HG02973 (cell line): Measurements from ENCODE around the gene CDIP1.

Experiments
- ATAC-seq: cut with Tn5 transposase; IDR thresholded peaks from one replicate; pipeline ENCODE4 v1.9.1; 2021; ENCODE audit warnings: moderate library complexity; ENCODE audit not compliant: unreplicated experiment

CDIP1 gene

GRCh38 chr16:4539716-4540284 is 1.2 kb upstream of the CDIP1 start:
- no peak for ATAC-seq

GRCh38 chr16:4537376-4538343 is 913 bp downstream of the CDIP1 start:
- ATAC-seq = peak; percentile 24

GRCh38 chr16:4536391-4537106 is 2.0 kb downstream of the CDIP1 start:
- no peak for ATAC-seq

- ATAC-seq = no peak
Measured at GRCh38 chr16:4535627-4536108, 2.9 kb downstream of the CDIP1 start.

DNA sequence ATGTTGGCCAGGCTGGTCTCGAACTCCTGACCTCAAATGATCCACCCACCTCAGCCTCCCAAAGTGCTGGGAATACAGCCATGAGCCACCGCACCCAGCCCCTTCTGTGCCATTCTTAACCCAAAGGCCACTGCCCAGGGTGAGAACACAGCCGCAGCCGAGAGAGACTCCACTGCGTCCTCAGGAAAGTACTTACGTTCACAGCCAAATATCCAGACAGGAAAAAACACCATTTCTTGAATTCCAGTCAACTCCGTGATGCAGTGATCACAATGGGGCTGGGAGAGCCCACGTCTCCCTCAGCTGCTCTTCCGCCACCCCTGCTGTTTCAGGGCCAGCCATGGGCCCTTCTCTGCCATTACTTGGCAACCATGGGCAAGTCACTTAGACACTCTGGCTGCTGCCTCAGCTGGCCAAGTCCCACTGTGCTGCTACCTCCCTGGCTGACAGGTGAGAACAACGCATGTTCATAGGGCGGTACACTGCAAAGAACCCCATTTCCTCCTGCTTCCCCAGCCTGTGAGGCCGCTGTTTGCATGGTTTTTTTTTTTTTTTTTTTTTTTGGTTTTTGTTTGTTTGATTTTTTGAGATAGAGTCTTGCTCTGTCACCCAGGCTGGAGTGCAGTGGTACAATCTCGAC is 4.3 kb downstream of the CDIP1 start:
- ATAC-seq = no peak

GRCh38 chr16:4533490-4533889 is 5.1 kb downstream of the CDIP1 start:
- no peak for ATAC-seq

DNA sequence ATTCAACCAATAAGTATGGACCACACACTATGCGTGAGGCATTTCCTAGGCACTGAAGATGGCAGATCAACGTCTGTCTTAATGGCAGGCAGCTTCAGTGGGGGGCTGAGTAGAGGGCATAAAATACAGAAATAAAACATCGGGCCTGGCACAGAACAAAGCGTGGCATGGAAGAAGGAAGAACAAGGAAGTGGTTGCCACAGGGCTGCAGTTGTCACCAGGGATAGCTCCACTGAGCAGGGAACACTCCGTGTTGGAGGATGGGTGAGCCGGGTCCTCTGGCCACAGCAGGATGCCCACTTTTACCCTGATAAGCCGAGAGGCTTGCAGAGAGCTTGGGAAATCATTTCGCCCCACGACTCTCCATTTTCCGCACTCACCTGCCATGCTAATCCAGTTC is 6.3 kb downstream of the CDIP1 start:
- no peak for ATAC-seq

- no peak for ATAC-seq
Measured at GRCh38 chr16:4531811-4532210, 6.8 kb downstream of the CDIP1 start.

GRCh38 chr16:4529085-4530060 is 9.2 kb downstream of the CDIP1 start:
- ATAC-seq = no peak

DNA sequence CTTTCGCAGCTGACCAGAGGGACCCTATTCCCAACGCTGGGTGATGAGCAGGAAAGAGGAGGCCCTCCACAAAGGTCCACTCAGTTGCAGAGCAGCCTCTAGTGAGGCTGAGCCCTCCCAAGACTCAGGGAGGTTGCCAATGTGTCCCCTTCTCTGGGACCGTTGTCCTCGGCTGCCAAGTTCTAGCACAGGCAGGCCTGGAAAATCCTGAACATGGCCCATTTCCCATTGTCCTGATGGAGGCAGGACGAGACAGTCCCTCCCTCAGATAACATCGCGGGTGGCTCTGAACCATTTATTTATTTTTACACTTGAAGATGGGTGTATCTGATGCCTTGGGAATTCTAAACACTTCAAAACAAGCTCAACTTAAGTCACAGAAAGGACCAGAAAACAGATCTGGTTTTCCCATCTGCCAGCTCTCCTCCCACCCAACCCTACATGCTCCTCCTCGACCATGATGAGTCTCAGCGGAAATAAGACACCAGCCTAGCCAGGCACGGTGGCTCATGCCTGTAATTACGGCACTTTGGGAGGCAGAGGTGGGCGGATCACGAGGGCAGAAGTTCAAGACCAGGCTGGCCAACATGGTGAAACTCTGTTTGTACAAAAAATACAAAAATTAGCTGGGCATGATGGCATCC is 12.8 kb downstream of the CDIP1 start:
- ATAC-seq = no peak

DNA sequence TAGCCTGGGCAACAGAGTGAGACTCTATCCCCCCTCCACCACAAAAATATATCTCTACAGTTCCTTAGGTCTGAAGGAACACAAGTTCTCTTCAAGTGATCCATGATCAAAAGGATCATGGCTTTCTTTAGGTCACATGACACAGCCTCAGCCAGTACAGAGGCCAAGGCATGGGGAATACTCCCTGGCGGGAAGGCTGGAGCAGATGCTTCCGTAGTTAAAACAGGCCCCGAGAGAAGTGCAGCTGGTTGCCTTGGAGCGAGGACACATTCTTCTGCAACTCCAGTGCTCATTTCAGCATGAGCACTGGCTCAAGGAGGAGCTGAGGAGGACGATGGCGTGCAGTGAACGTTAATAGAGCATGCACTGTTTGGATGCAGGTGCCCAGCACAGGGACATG is 13.5 kb downstream of the CDIP1 start:
- ATAC-seq = no peak

- ATAC-seq = no peak
Measured at GRCh38 chr16:4524571-4524970, 14.0 kb downstream of the CDIP1 start.

DNA sequence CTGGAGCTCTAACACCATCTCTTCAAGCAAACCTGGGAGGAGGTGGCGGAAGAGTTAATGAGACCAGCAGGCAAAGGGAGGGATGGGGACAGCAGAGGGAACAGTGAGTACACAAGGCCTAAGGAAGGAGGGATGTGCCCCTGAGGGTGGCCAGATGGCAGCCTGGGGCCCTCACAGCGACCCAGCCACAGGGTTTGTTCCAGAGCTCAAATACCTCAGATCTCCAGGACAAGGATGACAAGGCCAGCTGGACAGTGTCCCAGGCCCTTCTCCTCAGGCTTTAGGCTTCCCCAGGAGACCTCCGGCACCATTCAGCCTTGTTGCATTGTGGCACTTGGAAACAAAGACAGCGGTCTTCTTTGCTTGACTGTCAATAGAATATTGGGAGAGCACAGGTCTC is 14.9 kb downstream of the CDIP1 start:
- ATAC-seq = no peak

GRCh38 chr16:4522051-4522581 is 16.5 kb downstream of the CDIP1 start:
- no peak for ATAC-seq

DNA sequence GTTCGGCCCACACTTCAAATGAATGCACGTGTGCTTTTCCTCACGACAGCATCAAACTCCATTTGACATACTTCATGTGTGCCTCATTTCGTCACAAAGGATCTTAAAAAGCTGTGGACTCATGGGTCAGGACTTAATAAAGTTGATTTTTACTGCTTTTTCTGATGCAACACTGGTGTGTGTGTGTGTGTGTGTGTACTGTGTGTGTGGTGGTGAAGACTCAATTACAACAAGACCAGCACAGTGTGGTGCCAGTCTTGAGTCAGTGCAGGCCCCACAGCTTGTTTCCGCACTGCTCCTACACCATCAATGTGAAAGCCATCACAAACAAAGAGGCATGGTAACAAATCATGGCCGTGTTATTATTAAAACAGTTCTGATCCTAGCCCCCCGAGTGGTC is 17.7 kb downstream of the CDIP1 start:
- ATAC-seq = no peak

DNA sequence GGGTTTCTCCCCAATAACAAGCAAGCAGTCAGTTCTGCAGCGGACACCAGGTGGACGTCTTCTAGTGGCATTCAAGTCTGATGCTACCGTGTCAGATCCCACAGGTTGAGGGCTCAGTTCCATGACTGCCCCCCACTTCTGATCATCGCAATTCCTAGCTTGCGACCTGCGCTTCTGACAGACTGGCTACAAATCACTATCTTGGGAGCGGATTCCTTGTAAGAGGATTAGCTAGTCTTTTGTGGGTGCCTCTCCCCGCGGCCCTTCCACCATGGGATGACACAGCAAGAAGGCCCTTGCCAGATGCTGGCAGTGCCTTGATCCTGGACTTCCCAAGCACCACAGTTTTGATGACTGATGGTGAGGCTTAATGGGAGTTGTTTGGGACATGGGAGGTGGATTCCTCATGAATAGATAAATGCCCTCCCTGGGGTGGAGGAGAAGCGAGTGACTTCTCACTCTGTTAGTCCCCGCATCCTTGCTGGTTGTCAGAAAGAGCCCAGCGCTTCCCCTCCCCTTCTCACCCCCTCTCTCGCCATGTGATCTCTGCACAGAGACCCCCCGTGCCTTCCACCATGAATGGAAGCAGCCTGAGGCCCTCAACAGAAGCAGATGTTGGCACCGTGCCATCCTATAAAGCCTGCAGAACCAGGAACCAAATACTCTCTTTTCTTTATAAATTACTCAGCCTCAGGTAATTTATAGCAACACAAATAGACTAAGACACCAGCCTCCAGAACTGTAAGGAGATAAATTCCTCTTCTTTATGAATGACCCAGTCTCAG is 19.1 kb downstream of the CDIP1 start:
- no peak for ATAC-seq

DNA sequence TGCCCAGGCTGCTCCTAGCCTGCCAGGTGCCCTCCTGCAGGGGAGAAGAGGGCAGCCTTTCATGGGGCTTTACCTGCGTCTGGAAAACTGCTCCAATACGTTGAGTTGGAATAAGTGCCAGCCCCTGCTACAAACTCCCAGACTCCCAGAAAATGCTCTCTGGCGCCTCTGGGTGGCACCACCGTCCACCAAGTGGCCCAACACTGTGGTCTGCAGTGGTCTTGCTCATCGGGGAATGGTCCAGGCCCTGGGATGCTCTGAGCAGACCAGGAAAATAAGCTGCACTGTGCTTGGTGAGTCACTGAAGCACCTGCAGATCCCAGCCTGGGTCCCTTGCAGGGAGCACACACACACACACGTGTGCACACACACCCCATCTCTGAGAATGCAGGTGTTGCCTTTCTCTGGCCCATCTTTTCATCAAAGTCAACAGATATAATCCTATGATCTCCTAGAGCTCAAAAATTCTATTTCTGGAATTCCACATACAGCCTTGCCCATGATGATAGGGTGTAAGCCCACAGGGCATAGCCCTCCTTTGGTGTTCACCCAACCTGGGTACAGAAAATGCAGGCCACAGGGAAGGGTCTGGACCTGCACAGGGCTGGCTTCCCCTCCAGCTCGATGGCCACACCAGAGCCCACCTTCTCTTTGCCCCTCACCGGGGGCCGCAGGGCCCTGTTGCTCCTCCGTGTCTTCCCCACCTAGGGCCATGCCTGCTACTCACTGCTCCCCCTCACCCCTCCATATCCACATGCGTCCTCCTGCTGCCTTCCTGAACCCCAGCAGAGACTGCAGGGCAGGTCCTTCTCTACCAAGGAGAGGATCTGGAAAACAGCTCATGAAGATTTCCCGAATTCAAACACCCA is 20.5 kb downstream of the CDIP1 start:
- no peak for ATAC-seq
